H9 (cell line): Measurements from ENCODE around the gene BARHL2. TPM values are rescaled to one million over a fixed set of nuclear protein-coding genes. Genes with fewer than 3 reads are reported as not detected.

Experiments
- DNase-seq: peaks from one replicate; pipeline ENCODE4 v3.0.0-alpha.2; 2017
- H2AFZ ChIP-seq: one replicate; pipeline ENCODE4 v1.6.1; 2013; ENCODE audit warnings: mild to moderate bottlenecking, low read length, control low read depth, moderate library complexity
- H2AK5ac ChIP-seq: 2 replicates; pipeline ENCODE4 v1.6.1; 2013; ENCODE audit warnings: low read length, control low read depth, mixed read lengths; ENCODE audit not compliant: insufficient read length
- H2BK120ac ChIP-seq: one replicate; pipeline ENCODE4 v1.6.1; 2013; ENCODE audit warnings: low read depth, mild to moderate bottlenecking, low read length, control low read depth, inconsistent platforms; ENCODE audit not compliant: poor library complexity, severe bottlenecking
- H2BK12ac ChIP-seq: 2 replicates; pipeline ENCODE4 v1.6.1; 2013; ENCODE audit warnings: low read length, control low read depth, mixed read lengths, low read depth; ENCODE audit not compliant: insufficient read length
- H2BK15ac ChIP-seq: 2 replicates; pipeline ENCODE4 v1.6.1; 2013; ENCODE audit warnings: low read depth, low read length, control low read depth
- H2BK20ac ChIP-seq: one replicate; pipeline ENCODE4 v1.6.1; 2013; ENCODE audit warnings: low read depth, mild to moderate bottlenecking, low read length, control low read depth, inconsistent platforms; ENCODE audit not compliant: poor library complexity, severe bottlenecking
- H2BK5ac ChIP-seq: 2 replicates; pipeline ENCODE4 v1.6.1; 2013; ENCODE audit warnings: low read length, control low read depth, mixed read lengths; ENCODE audit not compliant: insufficient read length
- H3K14ac ChIP-seq: 2 replicates; pipeline ENCODE4 v1.6.1; 2013; ENCODE audit warnings: low read length, control low read depth; ENCODE audit not compliant: insufficient read depth
- H3K18ac ChIP-seq: 2 replicates; pipeline ENCODE4 v1.6.1; 2013; ENCODE audit warnings: low read depth, mild to moderate bottlenecking, mixed read lengths, low read length, control low read depth; ENCODE audit not compliant: insufficient read length
- H3K23ac ChIP-seq: 2 replicates; pipeline ENCODE4 v1.6.1; 2013; ENCODE audit warnings: low read length, control low read depth, mixed read lengths, low read depth; ENCODE audit not compliant: insufficient read length
- H3K23me2 ChIP-seq: 2 replicates; pipeline ENCODE4 v1.6.1; 2013; ENCODE audit warnings: low read depth, mild to moderate bottlenecking, mixed read lengths, low read length, control low read depth; ENCODE audit not compliant: insufficient read length, poor library complexity, severe bottlenecking
- H3K27ac ChIP-seq: 2 replicates; pipeline ENCODE4 v1.5.1; 2013; ENCODE audit warnings: low read length, control low read depth, mixed read lengths, low read depth; ENCODE audit not compliant: insufficient read length
- H3K27me3 ChIP-seq: 2 replicates; pipeline ENCODE4 v1.6.1; 2013; ENCODE audit warnings: low read length, control low read depth, inconsistent platforms; ENCODE audit not compliant: insufficient read depth
- H3K4ac ChIP-seq: 2 replicates; pipeline ENCODE4 v1.6.1; 2013; ENCODE audit warnings: low read depth, mild to moderate bottlenecking, control low read depth, inconsistent platforms, low read length, moderate library complexity
- H3K4me1 ChIP-seq: 2 replicates; pipeline ENCODE4 v1.6.1; 2013; ENCODE audit warnings: low read length, control low read depth, inconsistent platforms; ENCODE audit not compliant: insufficient read depth
- H3K4me2 ChIP-seq: 2 replicates; pipeline ENCODE4 v1.6.1; 2013; ENCODE audit warnings: low read length, control low read depth, mixed read lengths; ENCODE audit not compliant: insufficient read length, insufficient read depth
- H3K56ac ChIP-seq: 2 replicates; pipeline ENCODE4 v1.6.1; 2013; ENCODE audit warnings: low read depth, mild to moderate bottlenecking, mixed read lengths, low read length, control low read depth; ENCODE audit not compliant: insufficient read length
- H3K79me1 ChIP-seq: 2 replicates; pipeline ENCODE4 v1.6.1; 2013; ENCODE audit warnings: low read depth, mild to moderate bottlenecking, moderate library complexity, low read length, control low read depth, inconsistent platforms; ENCODE audit not compliant: insufficient read depth, poor library complexity, severe bottlenecking
- H3K79me2 ChIP-seq: 2 replicates; pipeline ENCODE4 v1.6.1; 2013; ENCODE audit warnings: low read length, control low read depth, inconsistent platforms; ENCODE audit not compliant: insufficient read depth
- H3K9ac ChIP-seq: 2 replicates; pipeline ENCODE4 v1.6.1; 2013; ENCODE audit warnings: low read length, control low read depth, mixed read lengths; ENCODE audit not compliant: insufficient read length; ENCODE audit errors: extremely low read depth
- H3K9me3 ChIP-seq: one replicate; pipeline ENCODE4 v1.6.1; 2013; ENCODE audit warnings: low read depth, low read length, inconsistent platforms; ENCODE audit not compliant: control insufficient read depth
- H3T11ph ChIP-seq: one replicate; pipeline ENCODE4 v1.6.1; 2013; ENCODE audit warnings: mild to moderate bottlenecking, low read length, control low read depth, inconsistent platforms
- H4K20me1 ChIP-seq: one replicate; pipeline ENCODE4 v1.6.1; 2013; ENCODE audit not compliant: control insufficient read depth, insufficient read length, insufficient read depth
- H4K5ac ChIP-seq: 2 replicates; pipeline ENCODE4 v1.6.1; 2013; ENCODE audit warnings: low read depth, mild to moderate bottlenecking, mixed read lengths, low read length, control low read depth; ENCODE audit not compliant: insufficient read length
- H4K8ac ChIP-seq: replicated peaks from 2 replicates; pipeline ENCODE4 v1.6.1; 2013; ENCODE audit warnings: low read length, control low read depth, mixed read lengths, low read depth; ENCODE audit not compliant: insufficient read length
- H4K91ac ChIP-seq: 2 replicates; pipeline ENCODE4 v1.6.1; 2013; ENCODE audit warnings: low read depth, mild to moderate bottlenecking, moderate library complexity, mixed read lengths, low read length, control low read depth; ENCODE audit not compliant: insufficient read length
- H3K27ac Mint-ChIP-seq, 3 experiments: 2 replicates in 2 of 3; 3 replicates in 1 of 3; pipeline ENCODE4 v1.8.0; 2020 to 2021; ENCODE audit warnings: mixed read lengths in 3 of 3, mild to moderate bottlenecking in 1 of 3, moderate library complexity in 1 of 3
- H3K27me3 Mint-ChIP-seq: 2 replicates; pipeline ENCODE4 v1.8.0; 2021; ENCODE audit warnings: low read depth, mild to moderate bottlenecking, moderate library complexity, mixed read lengths
- H3K36me3 Mint-ChIP-seq, 3 experiments: 2 replicates in 2 of 3; 3 replicates in 1 of 3; pipeline ENCODE4 v1.8.0; 2020 to 2021; ENCODE audit warnings: low read depth in 3 of 3, mixed read lengths in 3 of 3; ENCODE audit not compliant: insufficient read depth in 1 of 3
- H3K4me1 Mint-ChIP-seq, 2 experiments: 2 replicates each; pipeline ENCODE4 v1.8.0; 2020; ENCODE audit warnings: mixed read lengths in 2 of 2
- H3K4me3 Mint-ChIP-seq, 2 experiments: 2 replicates in 1 of 2; 3 replicates in 1 of 2; pipeline ENCODE4 v1.8.0; 2020 to 2021; ENCODE audit warnings: mild to moderate bottlenecking in 2 of 2, mixed read lengths in 2 of 2, moderate library complexity in 1 of 2
- H3K9me3 Mint-ChIP-seq, 2 experiments: 2 replicates in 1 of 2; 3 replicates in 1 of 2; pipeline ENCODE4 v1.8.0; 2020; ENCODE audit warnings: mild to moderate bottlenecking in 2 of 2, mixed read lengths in 2 of 2, moderate library complexity in 1 of 2
- CTCF ChIP-seq: fragments of 200-600 bp; sonication (generic); conservative IDR thresholded peaks from 3 replicates; pipeline ENCODE4 v1.8.0; 2021; ENCODE audit warnings: antibody characterized with exemption, mild to moderate bottlenecking
- WGBS: extraction: QIAGEN DNeasy Blood & Tissue Kit; methylation state at CpG from one replicate; pipeline ENCODE4 v1.1.7; 2013; ENCODE audit warnings: missing lambda C conversion rate, low lambda C conversion rate, mixed read lengths; ENCODE audit not compliant: insufficient read length; ENCODE audit errors: extremely low coverage; 5-methylcytosine and 5-hydroxymethylcytosine counted together
- total RNA-seq: library from RNA; stranded (reverse); gene quantifications from 2 replicates; pipeline ENCODE4 v1.2.1, GENCODE V29; 2021

The BARHL2 gene
- total RNA-seq, 1 experiment from 2014 or later = not detected

- no peak for DNase-seq
- H3T11ph ChIP-seq = no peak overlapping the region
- Mint-ChIP-seq H3K9me3 (no peaks in the 10 kb centered on the region; a peak in 1 of 5 replicates), H3K4me1 (no peaks in the 10 kb centered on the region), H3K27ac (no peak overlapping the region), H3K4me3 (no peak overlapping the region), H3K27me3 (peaks cover 4% of the 10 kb centered on the region), H3K36me3 (no peaks in the 10 kb centered on the region; a peak in 1 of 7 replicates)
- no peak overlapping the region for H3K23ac ChIP-seq
- H3K79me2 ChIP-seq = no peaks in the 10 kb centered on the region
- no peak overlapping the region for H4K8ac ChIP-seq
- H4K91ac ChIP-seq = no peak overlapping the region
- no peak overlapping the region for H2BK5ac ChIP-seq
- no peaks in the 10 kb centered on the region for H3K79me1 ChIP-seq
- H3K27ac ChIP-seq = no peak overlapping the region
- H2AFZ ChIP-seq = no peak overlapping the region
- no peak overlapping the region for H2AK5ac ChIP-seq
- H3K18ac ChIP-seq = no peak overlapping the region
- TF ChIP-seq CTCF = no peak
- no peak overlapping the region for H3K4ac ChIP-seq
- no CpG with 5 or more reads among the region's 3 CpGs for WGBS
- H3K4me2 ChIP-seq = no peak overlapping the region
- H2BK15ac ChIP-seq = no peak overlapping the region
- H3K27me3 ChIP-seq = no peaks in the 10 kb centered on the region
- H3K9ac ChIP-seq = no peak overlapping the region
- H4K20me1 ChIP-seq = no peaks in the 10 kb centered on the region
- no peak overlapping the region for H2BK120ac ChIP-seq
- H3K56ac ChIP-seq = no peak overlapping the region
- no peaks in the 10 kb centered on the region for H3K23me2 ChIP-seq
- H2BK12ac ChIP-seq = no peak overlapping the region
- no peak overlapping the region for H3K14ac ChIP-seq
- no peak overlapping the region for H4K5ac ChIP-seq
- H3K4me1 ChIP-seq = no peaks in the 10 kb centered on the region
- no peaks in the 10 kb centered on the region for H3K9me3 ChIP-seq
- no peak overlapping the region for H2BK20ac ChIP-seq
Observed at GRCh38 chr1:90687747-90688146, 29.4 kb downstream of the BARHL2 start.
